ENCODE measurements around the gene CABP1. TPM values are rescaled to one million over a fixed set of nuclear protein-coding genes. Genes with fewer than 3 reads are reported as not detected.
A peak's percentile ranks its signal among the peaks of the same experiment; 100 is the strongest.
"Not testable (repeated sequence)": the region's sequence is repeated elsewhere in the genome, so short reads cannot be mapped to it uniquely, and the experiment has no call there.

The CABP1 gene
- total RNA-seq = 5.9 TPM

- DNase-seq (ENCODE audit: low spot score) = no peak
These were observed at the start of gene CABP1 for GRCh38 chr12:120639771-120640721. Gene CABP1, plus strand, starts transcription at chr12:120640626. Its CDS starts 60 bp downstream, at chr12:120640686.

GRCh38 chr12:120590741-120591407, 49.6 kb upstream of the CABP1 start:
- DNase-seq (ENCODE audit: low spot score) = no peak

- DNase-seq (ENCODE audit: low spot score) = no peak
These were observed 48.0 kb upstream of the CABP1 start for GRCh38 chr12:120592121-120593049.

GRCh38 chr12:120596901-120597300, 43.5 kb upstream of the CABP1 start:
- DNase-seq (ENCODE audit: low spot score) = no peak

GRCh38 chr12:120597861-120598260, 42.6 kb upstream of the CABP1 start:
- no peak for DNase-seq (ENCODE audit: low spot score)

- DNase-seq (ENCODE audit: low spot score) = no peak
These were observed 41.6 kb upstream of the CABP1 start for GRCh38 chr12:120598674-120599463.

GRCh38 chr12:120599672-120600552, 40.5 kb upstream of the CABP1 start:
- no peak for DNase-seq (ENCODE audit: low spot score)

- not testable (repeated sequence) for DNase-seq (ENCODE audit: low spot score)
These were observed 38.0 kb upstream of the CABP1 start for GRCh38 chr12:120602416-120602815.

- no peak for DNase-seq (ENCODE audit: low spot score)
These were observed 29.9 kb upstream of the CABP1 start for GRCh38 chr12:120610560-120610959.

- not testable (repeated sequence) for DNase-seq (ENCODE audit: low spot score)
These were observed 28.9 kb upstream of the CABP1 start for GRCh38 chr12:120611534-120611933.

GRCh38 chr12:120614848-120615247, 25.6 kb upstream of the CABP1 start:
- no peak for DNase-seq (ENCODE audit: low spot score)

GRCh38 chr12:120617193-120617592, 23.2 kb upstream of the CABP1 start:
- not testable (repeated sequence) for DNase-seq (ENCODE audit: low spot score)

- not testable (repeated sequence) for DNase-seq (ENCODE audit: low spot score)
These were observed 22.7 kb upstream of the CABP1 start for GRCh38 chr12:120617767-120618166.

GRCh38 chr12:120618954-120619615, 21.3 kb upstream of the CABP1 start:
- DNase-seq (ENCODE audit: low spot score) = no peak

- peak; percentile 78 for DNase-seq (ENCODE audit: low spot score)
These were observed 19.8 kb upstream of the CABP1 start for GRCh38 chr12:120620624-120621023.

GRCh38 chr12:120625557-120626419, 14.6 kb upstream of the CABP1 start:
- no peak for DNase-seq (ENCODE audit: low spot score)

GRCh38 chr12:120628919-120629318, 11.5 kb upstream of the CABP1 start:
- DNase-seq (ENCODE audit: low spot score) = no peak
